Liver (tissue), 9 donors: Measurements from ENCODE around the gene SHTN1. TPM values are rescaled to one million over a fixed set of nuclear protein-coding genes. Genes with fewer than 3 reads are reported as not detected.

Experiments
- DNase-seq: peaks from one replicate; pipeline ENCODE4 v3.0.0-alpha.2; 2017; ENCODE audit warnings: low spot score
- H3K27ac ChIP-seq, 2 donors: one replicate each; pipeline ENCODE4 v1.7.0; 2013; ENCODE audit warnings: inconsistent platforms in 2 of 2, low read length in 2 of 2, control low read depth in 1 of 2, low read depth in 1 of 2, mild to moderate bottlenecking in 1 of 2
- H3K27me3 ChIP-seq, 4 donors: one replicate each; pipeline versions ENCODE4 v1.6.1 to v1.7.0; 2013; ENCODE audit warnings: low read length in 3 of 4, inconsistent platforms in 1 of 4, mild to moderate bottlenecking in 1 of 4, moderate library complexity in 1 of 4; ENCODE audit not compliant: control insufficient read depth in 4 of 4, insufficient read depth in 4 of 4
- H3K36me3 ChIP-seq, 4 donors: one replicate each; pipeline versions ENCODE4 v1.6.1 to v1.7.0; 2013; ENCODE audit warnings: low read length in 3 of 4, mild to moderate bottlenecking in 3 of 4, low read depth in 1 of 4, moderate library complexity in 1 of 4; ENCODE audit not compliant: control insufficient read depth in 4 of 4, insufficient read depth in 3 of 4
- H3K4me1 ChIP-seq, 4 donors: one replicate each; pipeline versions ENCODE4 v1.6.1 to v1.7.0; 2013; ENCODE audit warnings: low read length in 3 of 4, mild to moderate bottlenecking in 3 of 4, moderate library complexity in 1 of 4; ENCODE audit not compliant: control insufficient read depth in 4 of 4, insufficient read depth in 4 of 4
- H3K4me3 ChIP-seq, 3 donors: one replicate each; pipeline versions ENCODE4 v1.6.1 to v1.7.0; 2013; ENCODE audit warnings: low read length in 3 of 3, control low read depth in 1 of 3, low read depth in 1 of 3, mild to moderate bottlenecking in 1 of 3
- H3K9ac ChIP-seq, 2 donors: one replicate each; pipeline ENCODE4 v1.7.0; 2013; ENCODE audit warnings: low read length in 2 of 2, mild to moderate bottlenecking in 2 of 2, moderate library complexity in 2 of 2, control low read depth in 1 of 2, low read depth in 1 of 2
- H3K9me3 ChIP-seq, 4 donors: one replicate each; pipeline versions ENCODE4 v1.6.1 to v1.7.0; 2013; ENCODE audit warnings: low read length in 3 of 4; ENCODE audit not compliant: control insufficient read depth in 4 of 4
- ATF3 ChIP-seq: IDR thresholded peaks from 2 replicates; pipeline ENCODE4 v1.6.1; 2016; ENCODE audit warnings: antibody characterized with exemption
- EGR1 ChIP-seq, 2 donors: IDR thresholded peaks; 2 replicates each; pipeline ENCODE4 v1.6.1; 2016 to 2018; ENCODE audit warnings: antibody characterized with exemption in 2 of 2, low read depth in 2 of 2
- FOXA1 ChIP-seq: IDR thresholded peaks from 2 replicates; pipeline ENCODE4 v1.6.1; 2016; ENCODE audit warnings: antibody characterized with exemption
- FOXA2 ChIP-seq: IDR thresholded peaks from 2 replicates; pipeline ENCODE4 v1.6.1; 2016; ENCODE audit warnings: antibody characterized with exemption
- GABPA ChIP-seq, 2 donors: IDR thresholded peaks in 1 of 2; conservative IDR thresholded peaks in 1 of 2; 2 replicates each; pipeline ENCODE4 v1.6.1; 2016; ENCODE audit warnings: antibody characterized with exemption in 2 of 2, mild to moderate bottlenecking in 1 of 2, moderate library complexity in 1 of 2
- HNF4A ChIP-seq, 2 donors: conservative IDR thresholded peaks; 2 replicates each; pipeline ENCODE4 v1.6.1; 2016; ENCODE audit warnings: antibody characterized with exemption in 2 of 2, mild to moderate bottlenecking in 2 of 2
- HNF4G ChIP-seq: IDR thresholded peaks from 2 replicates; pipeline ENCODE4 v1.6.1; 2016; ENCODE audit warnings: antibody characterized with exemption
- JUND ChIP-seq, 2 donors: IDR thresholded peaks; 2 replicates each; pipeline ENCODE4 v1.6.1; 2016; ENCODE audit warnings: antibody characterized with exemption in 2 of 2
- MAX ChIP-seq: IDR thresholded peaks from 2 replicates; pipeline ENCODE4 v1.6.1; 2016; ENCODE audit warnings: antibody characterized with exemption
- NR2F2 ChIP-seq: IDR thresholded peaks from 2 replicates; pipeline ENCODE4 v1.6.1; 2016; ENCODE audit warnings: antibody characterized with exemption
- RAD21 ChIP-seq, 2 donors: IDR thresholded peaks; 2 replicates each; pipeline ENCODE4 v1.6.1; 2016; ENCODE audit warnings: antibody characterized with exemption in 2 of 2, mild to moderate bottlenecking in 2 of 2
- REST ChIP-seq: IDR thresholded peaks from 2 replicates; pipeline ENCODE4 v1.6.1; 2016; ENCODE audit warnings: antibody characterized with exemption, mild to moderate bottlenecking
- RXRA ChIP-seq, 2 donors: IDR thresholded peaks; 2 replicates each; pipeline ENCODE4 v1.6.1; 2017 to 2018; ENCODE audit warnings: antibody characterized with exemption in 2 of 2, mild to moderate bottlenecking in 1 of 2
- SP1 ChIP-seq: IDR thresholded peaks from 2 replicates; pipeline ENCODE4 v1.6.1; 2018; ENCODE audit warnings: antibody characterized with exemption, mild to moderate bottlenecking
- TAF1 ChIP-seq: conservative IDR thresholded peaks from 2 replicates; pipeline ENCODE4 v1.6.1; 2016; ENCODE audit warnings: antibody characterized with exemption, mild to moderate bottlenecking
- YY1 ChIP-seq: IDR thresholded peaks from 2 replicates; pipeline ENCODE4 v1.6.1; 2016; ENCODE audit warnings: antibody characterized with exemption, mild to moderate bottlenecking
- ZBTB33 ChIP-seq: IDR thresholded peaks from 2 replicates; pipeline ENCODE4 v1.6.1; 2016; ENCODE audit warnings: antibody characterized with exemption
- WGBS: extraction: QIAGEN DNeasy Blood & Tissue Kit; methylation state at CpG from one replicate; pipeline ENCODE4 v1.1.7; 2013; 5-methylcytosine and 5-hydroxymethylcytosine counted together
- polyA plus RNA-seq, 2 donors: library from polyadenylated mRNA; stranded (reverse) in 1 of 2; unstranded in 1 of 2; fragments of 200-250 nt in 1 of 2; fragments of >200 nt in 1 of 2; fragmentation: Nextera tagmentation in 1 of 2; extraction: Ambion mirVana in 1 of 2; gene quantifications; one replicate each; pipeline versions ENCODE4 v1.2.1 to v1.2.3, GENCODE V29; 2013 to 2015
- total RNA-seq, 2 donors: library from RNA; depleted of rRNA; stranded (reverse); fragments of >200 nt; gene quantifications; one replicate each; pipeline ENCODE4 v1.2.3, GENCODE V29; 2014
- donor health status: healthy.
- donor health status: healthy.
- donor health status: healthy.
- donor health status: healthy.
- donor health status: healthy.

The SHTN1 gene
- total and polyA plus RNA-seq, 4 donors, result 3.2 to 11.7 (median 10.3) TPM

- Histone ChIP-seq H3K27me3 (no peaks in the 10 kb centered on the region), H3K4me1 (peaks cover 0 to under 1% (median 0%) of the 10 kb centered on the region in 4 donors), H3K36me3 (no peaks in the 10 kb centered on the region), H3K27ac (no peak overlapping the region), H3K9me3 (no peaks in the 10 kb centered on the region), H3K9ac (no peak overlapping the region), H3K4me3 (no peak overlapping the region)
- no peak for DNase-seq
- no peak for TF ChIP-seq NR2F2
- no peak for TF ChIP-seq RAD21 (IDR thresholded peaks at IDR 0.05)
- TF ChIP-seq HNF4G, result no peak
- no peak for TF ChIP-seq ATF3
- TF ChIP-seq FOXA1, result no peak
- no peak for TF ChIP-seq SP1
- TF ChIP-seq EGR1 (IDR thresholded peaks at IDR 0.05; ENCODE audit: low read depth in 2 of 2), result no peak
- no peak for TF ChIP-seq REST
- no peak for TF ChIP-seq HNF4A (conservative IDR thresholded peaks at IDR 0.05)
- no peak for TF ChIP-seq FOXA2
- TF ChIP-seq ZBTB33, result no peak
- TF ChIP-seq GABPA (IDR thresholded peaks at IDR 0.05 in 1 of 2, conservative IDR thresholded peaks at IDR 0.05 in 1 of 2), result no peak
- no peak for TF ChIP-seq YY1
- no peak for TF ChIP-seq TAF1
- no peak for TF ChIP-seq JUND (IDR thresholded peaks at IDR 0.05)
- WGBS, result 64% methylated on average over 2 of the region's 2 CpGs
Measured at GRCh38 chr10:116861796-116862195, 143.2 kb downstream of the SHTN1 start.

GRCh38 chr10:116857156-116857555, 147.8 kb downstream of the SHTN1 start:
- 95% methylated on average over 3 of the region's 3 CpGs for WGBS
- Histone ChIP-seq H3K9ac (no peak overlapping the region), H3K4me3 (no peak overlapping the region), H3K27me3 (no peaks in the 10 kb centered on the region), H3K36me3 (peaks cover 0 to 1% (median 0%) of the 10 kb centered on the region in 4 donors), H3K27ac (no peak overlapping the region), H3K4me1 (no peaks in the 10 kb centered on the region), H3K9me3 (no peaks in the 10 kb centered on the region)
- no peak for TF ChIP-seq ATF3
- TF ChIP-seq YY1, result no peak
- TF ChIP-seq HNF4A (conservative IDR thresholded peaks at IDR 0.05), result no peak
- TF ChIP-seq FOXA1, result no peak
- TF ChIP-seq MAX, result no peak
- no peak for TF ChIP-seq SP1
- no peak for TF ChIP-seq RXRA (IDR thresholded peaks at IDR 0.05)
- no peak for TF ChIP-seq TAF1
- no peak for TF ChIP-seq REST
- no peak for TF ChIP-seq RAD21 (IDR thresholded peaks at IDR 0.05)
- TF ChIP-seq ZBTB33, result no peak
- no peak for TF ChIP-seq HNF4G
- DNase-seq, result no peak
